HS-5 (cell line): ENCODE data around the gene C16orf89.

Experiments used
- DNase-seq: peaks from one replicate; pipeline ENCODE4 v3.0.0-alpha.2; 2012; ENCODE audit warnings: low read depth

C16orf89 gene

GRCh38 chr16:5028950-5029475 is 36.7 kb downstream of the C16orf89 start:
- no peak for DNase-seq

DNA sequence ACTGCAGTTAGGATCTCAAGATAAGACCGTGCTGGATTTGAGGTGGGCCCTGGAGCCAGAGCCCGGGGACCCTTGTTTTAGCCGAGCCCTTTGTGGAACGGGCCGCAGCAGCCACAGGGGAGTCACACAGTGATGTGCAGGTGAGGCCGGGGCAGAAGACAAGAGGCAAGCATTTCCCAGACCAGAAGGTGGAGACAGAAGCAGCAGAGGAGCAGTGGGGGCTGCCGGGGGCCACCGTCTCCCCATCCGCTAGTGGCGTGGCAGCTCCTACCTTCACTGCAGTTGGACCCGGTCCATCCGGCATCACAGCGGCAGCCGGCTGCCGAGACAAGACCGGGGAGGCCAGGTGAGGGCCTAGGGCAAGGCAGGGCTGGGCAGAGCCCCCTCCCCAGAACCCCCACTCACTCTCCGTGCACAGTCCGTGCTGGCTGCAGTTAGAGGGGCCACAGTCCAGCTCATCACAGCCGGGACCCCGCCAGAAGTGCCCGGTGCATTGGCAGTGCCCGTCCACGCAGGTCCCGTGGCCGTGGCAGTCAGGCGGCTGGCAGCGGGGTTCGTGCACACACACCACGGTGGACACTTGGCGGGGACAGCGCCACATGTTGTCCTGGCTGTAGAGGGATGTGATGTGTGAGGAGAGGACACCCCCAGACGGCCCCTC is 38.1 kb downstream of the C16orf89 start:
- DNase-seq, result no peak

DNA sequence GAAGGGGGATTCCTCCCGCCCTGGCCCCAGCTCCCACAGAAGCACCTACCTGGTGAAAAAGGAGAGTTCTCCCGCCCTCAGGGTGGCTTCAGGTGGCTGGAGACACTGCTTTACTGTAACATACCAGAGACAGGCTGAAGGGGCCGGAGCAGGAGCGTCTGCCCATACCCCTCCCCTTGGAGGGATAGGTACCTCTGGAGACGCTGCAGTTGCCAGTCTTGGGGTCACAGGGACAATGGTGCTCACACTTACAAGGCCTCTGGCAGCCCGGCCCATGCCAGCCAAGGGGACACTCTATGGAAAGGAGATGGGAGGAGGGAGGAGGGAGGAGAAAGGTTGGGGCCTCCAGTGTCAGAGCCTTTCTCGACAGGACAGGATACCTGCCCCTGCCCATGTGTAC is 38.7 kb downstream of the C16orf89 start:
- DNase-seq, result no peak

- DNase-seq, result no peak
Measured at GRCh38 chr16:5026664-5027063, 39.1 kb downstream of the C16orf89 start.

- no peak for DNase-seq
Measured at GRCh38 chr16:5025171-5025632, 40.6 kb downstream of the C16orf89 start.

DNA sequence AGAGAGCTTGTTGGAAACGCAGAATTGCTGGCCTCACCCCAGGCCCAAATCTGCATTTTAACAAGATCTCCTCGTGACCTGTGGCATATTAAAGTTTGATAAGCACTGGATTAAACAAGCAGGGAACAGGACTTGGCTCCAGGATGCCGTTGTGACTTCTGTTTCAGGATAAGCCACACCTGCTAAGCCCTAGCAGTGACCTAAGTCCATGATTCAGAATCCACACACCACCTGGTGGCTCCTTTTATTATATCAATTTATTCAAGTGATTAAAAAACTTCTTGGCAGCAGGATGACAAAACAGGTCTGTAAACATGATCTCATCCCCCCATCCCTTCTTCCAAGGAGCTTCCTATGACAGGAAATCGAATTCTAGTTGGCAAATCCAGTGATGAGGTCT is 41.1 kb downstream of the C16orf89 start:
- DNase-seq, result no peak

- DNase-seq, result no peak
Measured at GRCh38 chr16:5022521-5022920, 43.2 kb downstream of the C16orf89 start.

- DNase-seq, result no peak
Measured at GRCh38 chr16:5020551-5020950, 45.2 kb downstream of the C16orf89 start.

DNA sequence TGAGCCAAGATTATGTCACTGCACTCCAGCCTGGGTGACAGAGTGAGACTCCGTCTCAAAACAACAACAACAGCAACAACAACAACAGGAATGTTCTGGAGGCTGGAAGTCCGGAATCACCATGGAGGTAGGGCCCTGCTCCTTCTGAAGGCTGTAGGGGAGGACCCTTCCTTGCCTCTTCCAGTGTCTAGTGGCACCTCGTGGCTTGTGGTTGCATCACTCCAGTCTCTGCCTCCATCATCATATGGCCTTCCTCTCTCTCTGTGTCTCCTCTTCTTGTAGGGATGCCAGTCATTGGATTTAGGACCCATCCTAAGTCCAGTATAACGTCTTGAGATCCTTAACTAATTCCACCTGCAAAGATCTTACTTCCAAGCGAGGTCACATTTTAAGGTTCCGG is 46.0 kb downstream of the C16orf89 start:
- no peak for DNase-seq

DNA sequence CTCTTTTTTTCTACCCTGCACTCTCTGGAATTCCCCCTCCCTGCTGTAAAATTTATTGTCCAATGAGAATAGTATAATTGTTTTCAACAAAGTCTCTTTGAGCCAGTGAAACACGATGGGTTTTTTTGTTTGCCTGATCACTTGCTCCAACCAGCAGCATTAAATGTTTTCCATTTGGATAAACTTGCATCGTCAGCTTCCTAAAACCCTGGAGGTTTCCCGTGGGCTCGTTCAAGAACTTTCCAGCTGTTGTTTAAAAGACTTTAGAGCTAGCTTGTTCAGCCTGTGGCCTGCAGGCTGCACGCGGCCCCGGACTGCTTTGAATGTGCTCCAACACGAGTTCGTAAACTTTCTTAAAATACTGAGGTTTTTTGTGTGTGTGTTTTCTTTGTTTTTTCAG is 47.0 kb downstream of the C16orf89 start:
- no peak for DNase-seq

DNA sequence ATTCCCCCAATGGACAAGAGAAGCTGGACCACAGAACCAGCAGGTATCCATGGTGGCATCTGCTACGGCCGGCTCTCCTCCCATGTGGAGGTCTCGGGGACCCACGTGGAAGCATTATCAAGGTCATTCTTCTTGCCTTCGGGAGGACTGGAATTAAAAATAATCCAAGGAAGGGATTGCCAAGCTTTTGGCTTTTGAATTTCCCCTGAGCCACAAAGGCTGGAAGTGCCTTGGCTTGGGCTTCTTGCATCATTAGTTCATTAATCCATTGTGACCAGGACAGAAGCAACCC is 48.1 kb downstream of the C16orf89 start:
- DNase-seq, result no peak

DNA sequence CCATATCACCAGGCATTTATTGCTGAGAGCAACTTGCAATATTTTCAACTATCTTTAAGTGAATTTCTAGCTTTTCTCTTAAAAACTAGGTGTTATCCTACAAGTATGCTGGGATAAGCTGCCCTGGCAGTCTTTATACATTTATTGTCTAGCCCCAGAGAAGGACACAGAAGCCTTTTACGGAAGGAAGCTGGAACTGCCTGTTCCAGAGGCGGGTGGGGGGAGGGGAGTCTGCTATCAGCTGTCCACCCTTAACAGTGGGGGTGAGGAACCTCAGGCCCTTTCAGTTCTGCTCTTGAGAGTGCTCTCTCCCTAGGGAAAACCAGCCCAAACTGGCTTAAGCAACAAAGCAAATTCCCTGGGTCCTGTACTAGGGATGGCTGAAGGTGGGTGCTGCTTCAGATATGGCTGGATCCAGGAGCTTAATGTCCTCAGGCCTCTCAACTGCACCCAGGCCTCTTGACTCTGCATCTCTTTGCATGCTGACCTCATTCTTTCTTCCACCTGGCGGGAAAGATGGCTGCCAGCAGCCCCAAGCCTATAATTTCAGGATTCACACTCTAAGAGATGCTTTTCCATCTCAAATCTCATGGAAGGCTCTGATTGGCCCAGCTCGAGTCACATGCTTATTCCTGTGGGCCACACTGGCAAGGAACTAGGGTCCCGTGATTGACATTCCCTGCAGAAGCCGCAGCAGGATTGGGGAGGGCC is 48.6 kb downstream of the C16orf89 start:
- DNase-seq, result no peak

- DNase-seq, result no peak
Measured at GRCh38 chr16:5015887-5016286, 49.9 kb downstream of the C16orf89 start.

DNA sequence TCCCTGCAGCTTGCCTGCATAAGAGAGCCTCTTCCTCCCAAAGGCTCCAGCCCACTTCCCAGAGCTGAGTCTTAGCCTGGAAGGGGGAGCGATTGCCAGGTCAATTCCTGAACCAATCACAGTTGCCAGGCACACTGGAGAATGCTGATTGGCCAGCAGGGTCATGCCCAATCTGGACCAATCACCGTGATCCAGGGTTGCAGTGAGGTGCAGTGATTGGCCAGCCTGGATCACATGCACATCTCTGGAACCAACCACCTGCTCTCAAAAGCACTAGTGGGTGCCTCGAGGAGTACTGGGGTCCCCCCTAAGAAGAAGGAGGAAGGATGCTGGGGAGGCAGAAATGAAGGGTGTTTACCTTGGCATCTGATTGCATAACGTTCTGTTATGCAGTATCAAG is 50.4 kb downstream of the C16orf89 start:
- DNase-seq, result no peak

GRCh38 chr16:5012887-5013286 is 52.9 kb downstream of the C16orf89 start:
- no peak for DNase-seq

GRCh38 chr16:5011637-5012036 is 54.1 kb downstream of the C16orf89 start:
- no peak for DNase-seq

GRCh38 chr16:5010576-5011329 is 55.0 kb downstream of the C16orf89 start:
- DNase-seq, result no peak

- DNase-seq, result no peak
Measured at GRCh38 chr16:5008311-5008731, 57.4 kb downstream of the C16orf89 start.

DNA sequence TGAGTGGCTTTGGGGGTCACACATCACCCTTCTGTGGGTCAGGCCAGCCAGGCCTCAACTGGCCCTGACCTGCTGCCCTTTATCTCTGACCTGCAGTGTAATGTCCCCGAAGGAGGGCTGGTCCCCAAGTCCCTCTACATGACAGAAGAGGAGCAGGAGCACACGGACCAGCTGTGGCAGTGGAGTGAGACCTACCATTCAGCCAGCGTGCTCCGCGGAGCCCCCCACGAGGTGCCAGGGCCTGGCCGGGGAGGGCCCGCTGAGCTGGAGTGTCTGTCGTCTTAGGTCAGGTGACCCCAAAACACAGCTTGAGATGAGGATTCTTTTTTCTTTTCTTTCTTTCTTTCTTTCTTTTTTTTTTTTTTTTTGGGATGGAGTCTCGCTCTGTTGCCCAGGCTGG is 58.5 kb downstream of the C16orf89 start:
- no peak for DNase-seq

- DNase-seq, result no peak
Measured at GRCh38 chr16:5006348-5007193, 59.2 kb downstream of the C16orf89 start.

DNA sequence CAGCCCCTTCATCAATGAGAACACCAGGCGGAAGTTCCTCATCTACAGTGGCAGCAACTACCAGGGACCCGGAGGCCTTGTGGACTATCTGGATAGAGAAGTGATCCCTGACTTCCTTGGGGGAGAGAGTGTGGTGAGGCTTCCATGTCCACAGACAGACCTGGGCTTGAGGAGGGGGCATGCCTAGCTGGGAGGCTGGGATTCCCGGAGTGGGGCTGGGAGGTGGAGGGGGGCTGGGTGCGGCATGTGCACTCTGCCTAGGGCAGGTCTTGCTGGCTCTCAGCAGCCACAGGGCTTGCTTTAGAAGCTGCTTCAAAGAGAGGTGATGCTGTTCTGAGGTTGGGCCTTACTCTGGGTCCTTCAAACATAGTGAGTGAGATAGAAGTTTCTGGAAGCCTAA is 59.8 kb downstream of the C16orf89 start:
- no peak for DNase-seq

DNA sequence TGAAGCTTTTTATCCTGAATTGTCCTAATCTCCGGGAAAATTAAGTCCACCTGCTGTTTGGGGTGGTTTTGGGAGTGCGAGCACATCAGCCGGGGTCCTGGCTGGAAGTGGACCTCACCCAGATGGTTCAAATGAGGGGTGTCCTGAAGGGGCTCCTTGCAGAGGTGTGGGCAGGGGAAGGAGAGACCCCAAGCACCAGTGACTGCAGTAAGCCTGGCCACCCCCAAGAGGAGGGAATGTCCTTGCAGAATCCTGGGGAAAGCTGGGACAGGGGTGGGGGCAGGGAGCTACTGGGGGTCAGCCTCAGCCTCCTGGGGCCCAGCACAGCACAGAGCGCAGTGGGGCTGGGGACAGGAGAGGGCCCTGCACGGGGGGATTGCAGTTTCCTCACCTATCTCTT is 61.4 kb downstream of the C16orf89 start:
- DNase-seq, result no peak
